ENCODE measurements around the gene KSR1. TPM values are rescaled to one million over a fixed set of nuclear protein-coding genes. Genes with fewer than 3 reads are reported as not detected.

Gene KSR1
- total and polyA plus RNA-seq, 2 of the 8 experiments (the other 6 are each of a cell fraction or from before 2014, with no cell fraction given): 14.1 to 34.7 TPM

GRCh38 chr17:27596096-27596495, 139.8 kb downstream of the KSR1 start (continued):
- TF ChIP-seq NRF1 (IDR thresholded peaks at IDR 0.05; ENCODE audit: low read depth, low read length): no peak
- no peak for TF ChIP-seq RAD21 (IDR thresholded peaks at IDR 0.05 in 1 of 2, conservative IDR thresholded peaks at IDR 0.05 in 1 of 2; ENCODE audit: low read depth in 2 of 2, low read length in 2 of 2)
- TF ChIP-seq RFX5 (IDR thresholded peaks at IDR 0.05; ENCODE audit: borderline replicate concordance, low read depth, low read length): no peak
- no peak for TF ChIP-seq USF2 (IDR thresholded peaks at IDR 0.05; ENCODE audit: low read length)

All from H1 (cell line).